ENCODE results near the gene RAB3IL1. TPM values are rescaled to one million over a fixed set of nuclear protein-coding genes. Genes with fewer than 3 reads are reported as not detected.
A peak's percentile ranks its signal among the peaks of the same experiment; 100 is the strongest.

The RAB3IL1 gene
- total and polyA plus RNA-seq, 4 donors: 2.1 to 41.6 (median 5.4) TPM

DNA sequence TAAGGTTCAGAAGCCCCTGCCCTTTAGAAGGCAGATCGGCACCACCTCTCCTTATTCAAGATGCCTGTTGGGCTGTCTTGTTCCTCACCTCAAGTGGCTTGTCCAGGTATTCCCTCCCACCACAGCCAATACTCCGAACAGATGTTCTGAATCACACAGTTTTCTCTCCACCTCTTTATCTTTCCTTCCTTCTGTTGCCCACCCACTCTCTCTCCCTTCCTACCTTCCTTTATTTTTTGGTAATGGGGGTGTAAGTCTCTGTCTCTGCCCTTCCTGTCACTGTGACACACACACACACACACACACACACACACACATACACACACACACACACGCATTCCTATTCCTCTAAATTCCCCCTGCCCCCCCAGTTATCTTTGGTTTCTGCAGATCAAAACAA lies 41.2 kb upstream of the RAB3IL1 start (continued):
- no peak for TF ChIP-seq JUND (IDR thresholded peaks at IDR 0.05)
- no peak for TF ChIP-seq SP1 (IDR thresholded peaks at IDR 0.05)
- no peak for TF ChIP-seq HNF4A (conservative IDR thresholded peaks at IDR 0.05)
- TF ChIP-seq TAF1 (conservative IDR thresholded peaks at IDR 0.05): no peak
- no peak for TF ChIP-seq ZBTB33 (IDR thresholded peaks at IDR 0.05)

DNA sequence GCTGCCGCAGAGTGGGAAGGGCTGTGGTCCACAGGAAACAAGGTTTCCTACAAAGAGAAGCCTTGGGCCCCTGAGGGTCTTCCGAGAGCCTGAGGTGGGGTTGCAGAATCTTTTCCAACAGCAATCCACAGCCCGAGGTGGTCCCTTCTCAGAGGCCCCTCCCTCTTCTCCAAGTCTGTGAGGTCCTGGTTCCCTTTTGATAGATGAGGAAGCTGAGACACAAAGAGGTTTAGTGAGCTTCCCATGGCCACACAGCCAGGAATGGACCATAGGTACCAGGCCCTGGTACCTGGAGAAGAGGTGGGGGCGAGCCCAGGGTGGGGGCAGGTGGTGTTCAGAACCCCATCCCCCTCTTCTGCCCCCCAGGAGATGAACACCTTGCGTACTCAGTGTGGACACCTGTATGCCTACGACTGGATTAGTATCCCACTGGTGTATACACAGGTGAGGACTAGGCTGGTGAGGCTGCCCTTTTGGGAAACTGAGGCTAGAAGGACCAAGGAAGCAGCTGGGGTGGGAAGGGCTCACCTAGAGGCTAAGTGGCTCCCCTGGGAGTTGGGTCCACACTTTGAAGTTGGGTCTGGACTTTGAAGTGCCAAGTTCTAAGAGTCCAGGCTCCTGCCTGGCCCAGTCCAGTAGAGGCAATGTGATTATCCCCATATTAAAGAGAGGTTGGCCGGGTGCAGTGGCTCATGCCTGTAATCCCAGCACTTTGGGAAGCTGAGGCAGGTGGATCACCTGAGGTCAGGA lies 39.8 kb upstream of the RAB3IL1 start:
- 94% methylated on average over 7 of the region's 7 CpGs for WGBS
- no peak for DNase-seq (ENCODE audit: low spot score)
- H3K4me1 ChIP-seq (ENCODE audit: control insufficient read depth in 4 of 4, insufficient read depth in 4 of 4, low read length in 3 of 4): peaks cover 0 to 8% (median 7%) of the 10 kb centered on the region in 4 donors
- H3K9ac ChIP-seq (ENCODE audit: low read depth in 1 of 2, low read length in 2 of 2): no peak overlapping the region
- H3K9me3 ChIP-seq (ENCODE audit: control insufficient read depth in 4 of 4, low read length in 3 of 4): no peaks in the 10 kb centered on the region
- no peak overlapping the region for H3K4me3 ChIP-seq (ENCODE audit: low read depth in 1 of 3, low read length in 3 of 3)
- no peaks in the 10 kb centered on the region for H3K36me3 ChIP-seq (ENCODE audit: control insufficient read depth in 4 of 4, insufficient read depth in 3 of 4, low read depth in 1 of 4, low read length in 3 of 4)
- TF ChIP-seq FOXA2 (IDR thresholded peaks at IDR 0.05): no peak
- no peak for TF ChIP-seq RAD21 (IDR thresholded peaks at IDR 0.05)
- no peak for TF ChIP-seq RXRA (IDR thresholded peaks at IDR 0.05)
- no peak for TF ChIP-seq EGR1 (IDR thresholded peaks at IDR 0.05; ENCODE audit: low read depth in 2 of 2)
- H3K27me3 ChIP-seq (ENCODE audit: control insufficient read depth in 4 of 4, insufficient read depth in 4 of 4, low read length in 3 of 4): no peaks in the 10 kb centered on the region
- no peak overlapping the region for H3K27ac ChIP-seq (ENCODE audit: low read depth in 1 of 2, low read length in 2 of 2)

GRCh38 chr11:61956191-61957020 lies 39.0 kb upstream of the RAB3IL1 start:
- Histone ChIP-seq H3K27me3 (ENCODE audit: control insufficient read depth in 4 of 4, insufficient read depth in 4 of 4, low read length in 3 of 4) (no peaks in the 10 kb centered on the region), H3K9me3 (ENCODE audit: control insufficient read depth in 4 of 4, low read length in 3 of 4) (no peaks in the 10 kb centered on the region), H3K9ac (ENCODE audit: low read depth in 1 of 2, low read length in 2 of 2) (no peak overlapping the region), H3K4me3 (ENCODE audit: low read depth in 1 of 3, low read length in 3 of 3) (peak overlapping the region in 1 of 3 donors; percentile 8), H3K27ac (ENCODE audit: low read depth in 1 of 2, low read length in 2 of 2) (no peak overlapping the region), H3K36me3 (ENCODE audit: control insufficient read depth in 4 of 4, insufficient read depth in 3 of 4, low read depth in 1 of 4, low read length in 3 of 4) (no peaks in the 10 kb centered on the region), H3K4me1 (ENCODE audit: control insufficient read depth in 4 of 4, insufficient read depth in 4 of 4, low read length in 3 of 4) (peaks cover 0 to 7% (median 6%) of the 10 kb centered on the region in 4 donors)
- no peak for DNase-seq (ENCODE audit: low spot score)
- 94% methylated on average over 20 of the region's 20 CpGs for WGBS
- TF ChIP-seq YY1 (IDR thresholded peaks at IDR 0.05): no peak
- TF ChIP-seq HNF4G (IDR thresholded peaks at IDR 0.05): no peak
- no peak for TF ChIP-seq EGR1 (IDR thresholded peaks at IDR 0.05; ENCODE audit: low read depth in 2 of 2)
- no peak for TF ChIP-seq HNF4A (conservative IDR thresholded peaks at IDR 0.05)
- TF ChIP-seq FOXA2 (IDR thresholded peaks at IDR 0.05): no peak
- TF ChIP-seq, protein P1, sequence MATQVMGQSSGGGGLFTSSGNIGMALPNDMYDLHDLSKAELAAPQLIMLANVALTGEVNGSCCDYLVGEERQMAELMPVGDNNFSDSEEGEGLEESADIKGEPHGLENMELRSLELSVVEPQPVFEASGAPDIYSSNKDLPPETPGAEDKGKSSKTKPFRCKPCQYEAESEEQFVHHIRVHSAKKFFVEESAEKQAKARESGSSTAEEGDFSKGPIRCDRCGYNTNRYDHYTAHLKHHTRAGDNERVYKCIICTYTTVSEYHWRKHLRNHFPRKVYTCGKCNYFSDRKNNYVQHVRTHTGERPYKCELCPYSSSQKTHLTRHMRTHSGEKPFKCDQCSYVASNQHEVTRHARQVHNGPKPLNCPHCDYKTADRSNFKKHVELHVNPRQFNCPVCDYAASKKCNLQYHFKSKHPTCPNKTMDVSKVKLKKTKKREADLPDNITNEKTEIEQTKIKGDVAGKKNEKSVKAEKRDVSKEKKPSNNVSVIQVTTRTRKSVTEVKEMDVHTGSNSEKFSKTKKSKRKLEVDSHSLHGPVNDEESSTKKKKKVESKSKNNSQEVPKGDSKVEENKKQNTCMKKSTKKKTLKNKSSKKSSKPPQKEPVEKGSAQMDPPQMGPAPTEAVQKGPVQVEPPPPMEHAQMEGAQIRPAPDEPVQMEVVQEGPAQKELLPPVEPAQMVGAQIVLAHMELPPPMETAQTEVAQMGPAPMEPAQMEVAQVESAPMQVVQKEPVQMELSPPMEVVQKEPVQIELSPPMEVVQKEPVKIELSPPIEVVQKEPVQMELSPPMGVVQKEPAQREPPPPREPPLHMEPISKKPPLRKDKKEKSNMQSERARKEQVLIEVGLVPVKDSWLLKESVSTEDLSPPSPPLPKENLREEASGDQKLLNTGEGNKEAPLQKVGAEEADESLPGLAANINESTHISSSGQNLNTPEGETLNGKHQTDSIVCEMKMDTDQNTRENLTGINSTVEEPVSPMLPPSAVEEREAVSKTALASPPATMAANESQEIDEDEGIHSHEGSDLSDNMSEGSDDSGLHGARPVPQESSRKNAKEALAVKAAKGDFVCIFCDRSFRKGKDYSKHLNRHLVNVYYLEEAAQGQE (IDR thresholded peaks at IDR 0.05): no peak
- TF ChIP-seq RXRA (IDR thresholded peaks at IDR 0.05): no peak
- TF ChIP-seq, protein P2, sequence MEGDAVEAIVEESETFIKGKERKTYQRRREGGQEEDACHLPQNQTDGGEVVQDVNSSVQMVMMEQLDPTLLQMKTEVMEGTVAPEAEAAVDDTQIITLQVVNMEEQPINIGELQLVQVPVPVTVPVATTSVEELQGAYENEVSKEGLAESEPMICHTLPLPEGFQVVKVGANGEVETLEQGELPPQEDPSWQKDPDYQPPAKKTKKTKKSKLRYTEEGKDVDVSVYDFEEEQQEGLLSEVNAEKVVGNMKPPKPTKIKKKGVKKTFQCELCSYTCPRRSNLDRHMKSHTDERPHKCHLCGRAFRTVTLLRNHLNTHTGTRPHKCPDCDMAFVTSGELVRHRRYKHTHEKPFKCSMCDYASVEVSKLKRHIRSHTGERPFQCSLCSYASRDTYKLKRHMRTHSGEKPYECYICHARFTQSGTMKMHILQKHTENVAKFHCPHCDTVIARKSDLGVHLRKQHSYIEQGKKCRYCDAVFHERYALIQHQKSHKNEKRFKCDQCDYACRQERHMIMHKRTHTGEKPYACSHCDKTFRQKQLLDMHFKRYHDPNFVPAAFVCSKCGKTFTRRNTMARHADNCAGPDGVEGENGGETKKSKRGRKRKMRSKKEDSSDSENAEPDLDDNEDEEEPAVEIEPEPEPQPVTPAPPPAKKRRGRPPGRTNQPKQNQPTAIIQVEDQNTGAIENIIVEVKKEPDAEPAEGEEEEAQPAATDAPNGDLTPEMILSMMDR (IDR thresholded peaks at IDR 0.05; ENCODE audit: low read depth, low read length, missing input control): no peak
- TF ChIP-seq JUND (IDR thresholded peaks at IDR 0.05): no peak
- no peak for TF ChIP-seq GABPA (IDR thresholded peaks at IDR 0.05 in 1 of 2, conservative IDR thresholded peaks at IDR 0.05 in 1 of 2)
- TF ChIP-seq, protein P3, sequence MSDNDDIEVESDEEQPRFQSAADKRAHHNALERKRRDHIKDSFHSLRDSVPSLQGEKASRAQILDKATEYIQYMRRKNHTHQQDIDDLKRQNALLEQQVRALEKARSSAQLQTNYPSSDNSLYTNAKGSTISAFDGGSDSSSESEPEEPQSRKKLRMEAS (IDR thresholded peaks at IDR 0.05): no peak
- TF ChIP-seq FOXA1 (IDR thresholded peaks at IDR 0.05): no peak
- no peak for TF ChIP-seq RAD21 (IDR thresholded peaks at IDR 0.05)
- TF ChIP-seq TAF1 (conservative IDR thresholded peaks at IDR 0.05): no peak
